K562 (cell line): ENCODE data around the gene RBMS1. TPM values are rescaled to one million over a fixed set of nuclear protein-coding genes. Genes with fewer than 3 reads are reported as not detected.

Experiments used
- BCLAF1 ChIP-seq, 2 experiments: fragments of 450-650 bp in 1 of 2; IDR thresholded peaks; 2 replicates each; pipeline ENCODE4 v1.6.1; 2011 to 2017; ENCODE audit warnings: low read depth in 2 of 2, antibody characterized with exemption in 1 of 2, borderline replicate concordance in 1 of 2, low read length in 1 of 2, mild to moderate bottlenecking in 1 of 2, mixed read lengths in 1 of 2; ENCODE audit not compliant: control insufficient read depth in 1 of 2
- KHSRP ChIP-seq: fragments of 450-650 bp; IDR thresholded peaks from 2 replicates; pipeline ENCODE4 v1.6.1; 2017
- RERE ChIP-seq: sonication (generic); formaldehyde crosslinking; IDR thresholded peaks from 2 replicates; pipeline ENCODE4 v1.8.0; 2023; ENCODE audit warnings: missing genetic modification reagents, mild to moderate bottlenecking, borderline replicate concordance
- SAP30 ChIP-seq: fragments of 200-600 bp; sonication (generic); IDR thresholded peaks from 2 replicates; pipeline ENCODE4 v1.6.1; 2012; ENCODE audit warnings: borderline replicate concordance, low read depth, mild to moderate bottlenecking, moderate library complexity, low read length, control low read depth, inconsistent platforms; ENCODE audit not compliant: insufficient read depth, poor library complexity, severe bottlenecking
- ZNF239 ChIP-seq: fragments of 250-450 bp; sonication (Bioruptor Pico); IDR thresholded peaks from 2 replicates; pipeline ENCODE4 v1.4.0; 2020; ENCODE audit warnings: mild to moderate bottlenecking
- polyA plus RNA-seq, 8 experiments: library from polyadenylated mRNA; depleted of rRNA in 4 of 8; stranded (reverse) in 5 of 8; unstranded in 3 of 8; fragments of >200 nt; fragmentation: Nextera tagmentation in 2 of 8; fragmentation: Illumina TruSeq in 1 of 8; extraction: Ambion mirVana in 2 of 8; extraction: Trizol in 1 of 8; gene quantifications; 2 replicates each; pipeline versions ENCODE4 v1.2.1 to v1.2.3, GENCODE V29; 2011 to 2014; ENCODE audit warnings: inconsistent platforms in 1 of 8, missing spikeins in 1 of 8
- total RNA-seq, 7 experiments: library from RNA; depleted of rRNA in 6 of 7; stranded (reverse); fragments of >200 nt in 6 of 7; fragmentation: Illumina TruSeq in 2 of 7; extraction: Trizol in 2 of 7; gene quantifications; 2 replicates each; pipeline versions ENCODE4 v1.2.1 to v1.2.3, GENCODE V29; 2011 to 2021; ENCODE audit warnings: low replicate concordance in 1 of 7

The RBMS1 gene
- total and polyA plus RNA-seq, 9 of the 15 experiments (the other 6 are each of a cell fraction or from before 2014, with no cell fraction given), result 0.04 to 0.31 (median 0.09) TPM; not detected in 6

- TF ChIP-seq BCLAF1 (IDR thresholded peaks at IDR 0.05; ENCODE audit: borderline replicate concordance in 1 of 2, control insufficient read depth in 1 of 2, low read depth in 2 of 2, low read length in 1 of 2) (no peak), SAP30 (no peak), KHSRP (no peak), ZNF239 (CRISPR knock-in tag) (no peak), RERE (CRISPR knock-in tag) (no peak)
Measured at GRCh38 chr2:160392201-160392600, 101.4 kb downstream of the RBMS1 start (continued).
